ENCODE results near the gene CLEC16A.

CLEC16A gene

GRCh38 chr16:11183951-11184350 is 239.6 kb downstream of the CLEC16A start:
- DNase-seq = no peak

DNA sequence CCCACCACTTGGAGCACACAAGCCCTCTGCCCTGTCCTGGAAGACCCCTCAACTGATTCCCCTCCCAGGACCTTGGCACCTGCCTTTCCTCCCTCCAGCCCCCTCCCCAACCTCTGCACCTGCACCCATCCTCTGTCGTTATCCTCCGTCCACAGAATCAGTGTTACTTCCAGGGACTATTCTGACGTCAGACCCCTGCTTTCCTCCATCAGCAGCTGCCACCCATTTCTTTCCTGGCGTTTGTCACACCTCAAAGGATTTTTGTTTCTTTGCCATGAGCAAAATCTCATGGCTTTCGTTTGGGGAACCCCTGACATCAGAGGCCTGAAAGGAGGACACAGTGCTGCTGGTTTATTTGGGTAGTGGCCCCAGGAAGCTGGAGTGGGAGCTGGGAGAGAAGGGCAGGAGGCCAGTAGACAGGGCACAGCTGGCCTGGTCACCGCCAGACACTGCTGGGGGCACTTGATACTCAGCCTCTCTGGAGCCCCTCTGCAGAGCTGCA is 243.2 kb downstream of the CLEC16A start:
- DNase-seq = no peak

GRCh38 chr16:11188801-11189740 is 244.7 kb downstream of the CLEC16A start:
- no peak for DNase-seq

- no peak for DNase-seq
These were observed 246.5 kb downstream of the CLEC16A start for GRCh38 chr16:11190588-11191560.

DNA sequence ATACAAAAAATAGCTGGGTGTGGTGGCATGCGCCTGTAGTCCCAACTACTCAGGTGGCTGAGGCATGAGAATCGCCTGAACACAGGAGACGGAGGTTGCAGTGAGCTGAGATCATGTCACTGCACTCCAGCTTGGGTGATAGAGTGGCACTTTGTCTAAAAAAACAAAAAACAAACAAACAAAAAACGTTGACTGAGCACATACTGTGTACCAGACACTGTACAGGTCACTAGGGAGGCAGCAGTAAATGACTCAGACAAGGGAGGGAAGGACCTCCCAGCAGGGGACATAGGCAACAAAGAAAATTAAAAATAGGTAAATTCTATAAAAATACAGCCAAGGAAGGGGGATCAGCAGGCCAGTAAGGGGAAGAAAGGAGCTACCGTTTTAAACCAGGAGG is 247.3 kb downstream of the CLEC16A start:
- DNase-seq = no peak

DNA sequence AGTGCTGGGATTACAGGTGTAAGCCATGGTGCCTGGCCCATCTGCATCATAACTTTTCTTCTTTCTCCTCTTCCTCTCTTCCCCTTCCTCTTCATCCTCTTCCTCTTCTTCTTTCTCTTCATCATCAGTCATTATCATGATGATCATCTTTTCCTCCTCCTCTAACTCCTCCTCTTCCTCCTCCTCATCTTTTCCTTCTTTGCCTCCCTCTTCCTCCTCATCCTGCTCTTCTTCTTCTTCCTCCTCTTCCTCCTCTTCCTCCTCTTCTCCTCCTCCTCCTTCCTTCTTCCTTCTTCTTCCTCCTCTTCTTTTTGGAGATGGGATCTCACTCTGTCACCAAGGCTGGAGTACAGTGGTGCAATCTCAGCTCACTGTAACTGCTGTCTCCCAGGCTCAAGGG is 249.1 kb downstream of the CLEC16A start:
- no peak for DNase-seq

DNA sequence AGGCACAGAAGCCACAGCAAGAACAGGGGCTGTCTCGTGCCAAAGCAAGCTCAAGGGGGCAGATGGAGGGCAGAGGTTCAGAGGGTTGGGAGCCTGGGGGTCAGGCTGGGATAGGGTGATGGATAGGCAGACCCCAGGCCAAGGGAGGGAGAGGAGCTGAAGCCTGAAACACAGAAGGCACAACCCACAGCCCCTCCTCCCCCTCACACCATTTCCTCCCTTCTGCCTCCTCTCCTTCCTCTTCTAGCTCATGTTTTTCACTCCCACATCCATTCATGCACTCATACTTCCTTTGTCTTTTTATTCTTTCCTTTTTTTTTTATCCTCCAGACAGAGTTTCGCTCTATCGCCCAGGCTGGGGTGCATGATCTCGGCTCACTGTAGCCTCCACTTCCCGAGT is 250.5 kb downstream of the CLEC16A start:
- DNase-seq = no peak

GRCh38 chr16:11196286-11196828 is 252.0 kb downstream of the CLEC16A start:
- no peak for DNase-seq

GRCh38 chr16:11198375-11198774 is 254.0 kb downstream of the CLEC16A start:
- DNase-seq = no peak

- no peak for DNase-seq
These were observed 254.5 kb downstream of the CLEC16A start for GRCh38 chr16:11198828-11199227.

DNA sequence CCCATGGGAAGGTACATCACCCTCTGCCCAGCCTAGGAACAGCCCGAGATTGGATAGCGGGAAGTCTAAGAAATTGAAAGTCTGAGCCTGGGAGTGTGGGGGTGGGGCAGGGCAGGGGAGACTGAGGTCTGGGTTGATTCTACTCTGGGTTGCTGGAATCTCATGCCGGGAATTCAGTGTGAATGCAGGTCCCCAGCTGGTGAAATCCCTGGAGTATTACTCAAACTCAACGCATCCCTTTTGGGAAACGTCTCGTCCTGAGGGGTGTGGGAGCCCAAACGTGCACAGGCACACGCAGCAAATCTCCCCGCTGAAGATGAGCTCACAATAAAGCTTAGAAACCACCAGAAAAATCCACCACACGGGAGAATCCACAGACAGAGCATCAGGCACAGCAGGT is 256.2 kb downstream of the CLEC16A start:
- no peak for DNase-seq

GRCh38 chr16:11201498-11202259 is 257.3 kb downstream of the CLEC16A start:
- DNase-seq = no peak

GRCh38 chr16:11202260-11203091 is 258.1 kb downstream of the CLEC16A start:
- no peak for DNase-seq

- DNase-seq = no peak
These were observed 258.8 kb downstream of the CLEC16A start for GRCh38 chr16:11203111-11203623.

- DNase-seq = no peak
These were observed 260.2 kb downstream of the CLEC16A start for GRCh38 chr16:11204513-11205047.

GRCh38 chr16:11205065-11205699 is 260.8 kb downstream of the CLEC16A start:
- DNase-seq = no peak

DNA sequence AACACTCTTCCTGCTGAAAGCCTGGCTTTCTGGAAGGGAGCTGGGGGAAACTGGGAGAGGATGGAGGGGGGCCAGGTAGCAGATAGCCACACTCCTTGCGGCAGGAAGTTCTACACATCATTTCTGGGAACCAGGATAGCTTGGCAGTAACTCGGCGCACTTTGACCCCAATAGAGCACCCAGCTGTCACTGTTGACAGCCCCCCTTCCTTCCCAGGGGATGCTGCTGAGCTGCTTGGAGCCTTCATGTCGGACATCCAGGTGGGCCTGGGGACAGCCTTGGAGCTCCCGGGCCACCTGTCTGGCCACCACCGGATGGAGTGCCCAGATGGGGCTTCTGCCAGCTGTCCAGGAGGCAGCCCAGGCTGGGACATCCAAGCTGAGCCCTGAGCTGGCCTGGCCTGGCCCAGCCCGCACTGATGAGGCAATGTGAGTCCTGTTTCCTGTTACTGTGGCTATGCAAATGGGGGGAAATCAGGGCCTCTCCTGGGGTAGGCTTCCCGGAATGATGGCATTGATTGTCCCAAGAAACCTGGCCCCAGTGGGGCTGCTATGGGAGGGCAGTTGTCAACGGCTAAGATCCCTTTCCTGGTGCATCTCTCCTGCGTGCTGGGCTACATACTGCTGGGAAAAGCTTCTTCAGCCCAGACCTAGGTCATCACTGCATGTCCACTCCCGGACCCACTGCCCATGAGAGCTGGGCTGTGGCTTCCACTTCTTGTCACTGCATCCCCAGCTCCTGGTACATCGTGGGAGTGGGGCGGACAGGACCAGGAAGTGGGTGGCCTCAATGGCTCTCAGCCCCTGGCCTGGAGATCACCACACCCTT is 261.6 kb downstream of the CLEC16A start:
- no peak for DNase-seq

GRCh38 chr16:11207646-11208045 is 263.3 kb downstream of the CLEC16A start:
- DNase-seq = no peak

All from midbrain (tissue), 1 donor.